Right lobe of liver (tissue), 4 donors: ENCODE data around the gene PPIL6.

Source experiments
- CTCF ChIP-seq, 4 donors: fragments of 200-600 bp in 3 of 4; fragments of 450-650 bp in 1 of 4; IDR thresholded peaks; one replicate each; pipeline versions ENCODE4 v1.5.1 to v1.8.0; 2016 to 2022; ENCODE audit warnings: antibody characterized with exemption in 4 of 4, mild to moderate bottlenecking in 2 of 4
- POLR2A ChIP-seq: fragments of 450-650 bp; IDR thresholded peaks from one replicate; pipeline ENCODE4 v1.6.1; 2017; ENCODE audit warnings: antibody characterized with exemption, mild to moderate bottlenecking
- donor health status: DM: no; HTN: no; CAD: no.
- donor health status: DM: no; HTN: no; CAD: no.
- donor health status: DM: no; HTN: yes; CAD: no.

- TF ChIP-seq CTCF (IDR thresholded peaks at IDR 0.05) (no peak), POLR2A (no peak)
Observed at GRCh38 chr6:109469591-109470189, 29.3 kb upstream of the PPIL6 start.
